H9 (cell line): ENCODE data around the gene UBE4B. TPM values are rescaled to one million over a fixed set of nuclear protein-coding genes. Genes with fewer than 3 reads are reported as not detected.

Source experiments
- DNase-seq: peaks from one replicate; pipeline ENCODE4 v3.0.0-alpha.2; 2017
- H2AFZ ChIP-seq: one replicate; pipeline ENCODE4 v1.6.1; 2013; ENCODE audit warnings: mild to moderate bottlenecking, low read length, control low read depth, moderate library complexity
- H2AK5ac ChIP-seq: 2 replicates; pipeline ENCODE4 v1.6.1; 2013; ENCODE audit warnings: low read length, control low read depth, mixed read lengths; ENCODE audit not compliant: insufficient read length
- H2BK120ac ChIP-seq: one replicate; pipeline ENCODE4 v1.6.1; 2013; ENCODE audit warnings: low read depth, mild to moderate bottlenecking, low read length, control low read depth, inconsistent platforms; ENCODE audit not compliant: poor library complexity, severe bottlenecking
- H2BK12ac ChIP-seq: 2 replicates; pipeline ENCODE4 v1.6.1; 2013; ENCODE audit warnings: low read length, control low read depth, mixed read lengths, low read depth; ENCODE audit not compliant: insufficient read length
- H2BK15ac ChIP-seq: 2 replicates; pipeline ENCODE4 v1.6.1; 2013; ENCODE audit warnings: low read depth, low read length, control low read depth
- H2BK20ac ChIP-seq: one replicate; pipeline ENCODE4 v1.6.1; 2013; ENCODE audit warnings: low read depth, mild to moderate bottlenecking, low read length, control low read depth, inconsistent platforms; ENCODE audit not compliant: poor library complexity, severe bottlenecking
- H2BK5ac ChIP-seq: 2 replicates; pipeline ENCODE4 v1.6.1; 2013; ENCODE audit warnings: low read length, control low read depth, mixed read lengths; ENCODE audit not compliant: insufficient read length
- H3K14ac ChIP-seq: 2 replicates; pipeline ENCODE4 v1.6.1; 2013; ENCODE audit warnings: low read length, control low read depth; ENCODE audit not compliant: insufficient read depth
- H3K18ac ChIP-seq: 2 replicates; pipeline ENCODE4 v1.6.1; 2013; ENCODE audit warnings: low read depth, mild to moderate bottlenecking, mixed read lengths, low read length, control low read depth; ENCODE audit not compliant: insufficient read length
- H3K23ac ChIP-seq: 2 replicates; pipeline ENCODE4 v1.6.1; 2013; ENCODE audit warnings: low read length, control low read depth, mixed read lengths, low read depth; ENCODE audit not compliant: insufficient read length
- H3K23me2 ChIP-seq: 2 replicates; pipeline ENCODE4 v1.6.1; 2013; ENCODE audit warnings: low read depth, mild to moderate bottlenecking, mixed read lengths, low read length, control low read depth; ENCODE audit not compliant: insufficient read length, poor library complexity, severe bottlenecking
- H3K27ac ChIP-seq: 2 replicates; pipeline ENCODE4 v1.5.1; 2013; ENCODE audit warnings: low read length, control low read depth, mixed read lengths, low read depth; ENCODE audit not compliant: insufficient read length
- H3K27me3 ChIP-seq: 2 replicates; pipeline ENCODE4 v1.6.1; 2013; ENCODE audit warnings: low read length, control low read depth, inconsistent platforms; ENCODE audit not compliant: insufficient read depth
- H3K4ac ChIP-seq: 2 replicates; pipeline ENCODE4 v1.6.1; 2013; ENCODE audit warnings: low read depth, mild to moderate bottlenecking, control low read depth, inconsistent platforms, low read length, moderate library complexity
- H3K4me1 ChIP-seq: 2 replicates; pipeline ENCODE4 v1.6.1; 2013; ENCODE audit warnings: low read length, control low read depth, inconsistent platforms; ENCODE audit not compliant: insufficient read depth
- H3K4me2 ChIP-seq: 2 replicates; pipeline ENCODE4 v1.6.1; 2013; ENCODE audit warnings: low read length, control low read depth, mixed read lengths; ENCODE audit not compliant: insufficient read length, insufficient read depth
- H3K56ac ChIP-seq: 2 replicates; pipeline ENCODE4 v1.6.1; 2013; ENCODE audit warnings: low read depth, mild to moderate bottlenecking, mixed read lengths, low read length, control low read depth; ENCODE audit not compliant: insufficient read length
- H3K79me1 ChIP-seq: 2 replicates; pipeline ENCODE4 v1.6.1; 2013; ENCODE audit warnings: low read depth, mild to moderate bottlenecking, moderate library complexity, low read length, control low read depth, inconsistent platforms; ENCODE audit not compliant: insufficient read depth, poor library complexity, severe bottlenecking
- H3K79me2 ChIP-seq: 2 replicates; pipeline ENCODE4 v1.6.1; 2013; ENCODE audit warnings: low read length, control low read depth, inconsistent platforms; ENCODE audit not compliant: insufficient read depth
- H3K9ac ChIP-seq: 2 replicates; pipeline ENCODE4 v1.6.1; 2013; ENCODE audit warnings: low read length, control low read depth, mixed read lengths; ENCODE audit not compliant: insufficient read length; ENCODE audit errors: extremely low read depth
- H3K9me3 ChIP-seq: one replicate; pipeline ENCODE4 v1.6.1; 2013; ENCODE audit warnings: low read depth, low read length, inconsistent platforms; ENCODE audit not compliant: control insufficient read depth
- H3T11ph ChIP-seq: one replicate; pipeline ENCODE4 v1.6.1; 2013; ENCODE audit warnings: mild to moderate bottlenecking, low read length, control low read depth, inconsistent platforms
- H4K20me1 ChIP-seq: one replicate; pipeline ENCODE4 v1.6.1; 2013; ENCODE audit not compliant: control insufficient read depth, insufficient read length, insufficient read depth
- H4K5ac ChIP-seq: 2 replicates; pipeline ENCODE4 v1.6.1; 2013; ENCODE audit warnings: low read depth, mild to moderate bottlenecking, mixed read lengths, low read length, control low read depth; ENCODE audit not compliant: insufficient read length
- H4K8ac ChIP-seq: replicated peaks from 2 replicates; pipeline ENCODE4 v1.6.1; 2013; ENCODE audit warnings: low read length, control low read depth, mixed read lengths, low read depth; ENCODE audit not compliant: insufficient read length
- H4K91ac ChIP-seq: 2 replicates; pipeline ENCODE4 v1.6.1; 2013; ENCODE audit warnings: low read depth, mild to moderate bottlenecking, moderate library complexity, mixed read lengths, low read length, control low read depth; ENCODE audit not compliant: insufficient read length
- H3K27ac Mint-ChIP-seq, 3 experiments: 2 replicates in 2 of 3; 3 replicates in 1 of 3; pipeline ENCODE4 v1.8.0; 2020 to 2021; ENCODE audit warnings: mixed read lengths in 3 of 3, mild to moderate bottlenecking in 1 of 3, moderate library complexity in 1 of 3
- H3K27me3 Mint-ChIP-seq: 2 replicates; pipeline ENCODE4 v1.8.0; 2021; ENCODE audit warnings: low read depth, mild to moderate bottlenecking, moderate library complexity, mixed read lengths
- H3K36me3 Mint-ChIP-seq, 3 experiments: 2 replicates in 2 of 3; 3 replicates in 1 of 3; pipeline ENCODE4 v1.8.0; 2020 to 2021; ENCODE audit warnings: low read depth in 3 of 3, mixed read lengths in 3 of 3; ENCODE audit not compliant: insufficient read depth in 1 of 3
- H3K4me1 Mint-ChIP-seq, 2 experiments: 2 replicates each; pipeline ENCODE4 v1.8.0; 2020; ENCODE audit warnings: mixed read lengths in 2 of 2
- H3K4me3 Mint-ChIP-seq, 2 experiments: 2 replicates in 1 of 2; 3 replicates in 1 of 2; pipeline ENCODE4 v1.8.0; 2020 to 2021; ENCODE audit warnings: mild to moderate bottlenecking in 2 of 2, mixed read lengths in 2 of 2, moderate library complexity in 1 of 2
- H3K9me3 Mint-ChIP-seq, 2 experiments: 2 replicates in 1 of 2; 3 replicates in 1 of 2; pipeline ENCODE4 v1.8.0; 2020; ENCODE audit warnings: mild to moderate bottlenecking in 2 of 2, mixed read lengths in 2 of 2, moderate library complexity in 1 of 2
- CTCF ChIP-seq: fragments of 200-600 bp; sonication (generic); conservative IDR thresholded peaks from 3 replicates; pipeline ENCODE4 v1.8.0; 2021; ENCODE audit warnings: antibody characterized with exemption, mild to moderate bottlenecking
- WGBS: extraction: QIAGEN DNeasy Blood & Tissue Kit; methylation state at CpG from one replicate; pipeline ENCODE4 v1.1.7; 2013; ENCODE audit warnings: missing lambda C conversion rate, low lambda C conversion rate, mixed read lengths; ENCODE audit not compliant: insufficient read length; ENCODE audit errors: extremely low coverage; 5-methylcytosine and 5-hydroxymethylcytosine counted together
- total RNA-seq: library from RNA; stranded (reverse); gene quantifications from 2 replicates; pipeline ENCODE4 v1.2.1, GENCODE V29; 2021

Gene UBE4B
- total RNA-seq, 1 experiment from 2014 or later = 67.6 TPM

GRCh38 chr1:10103193-10103592 lies 70.4 kb downstream of the UBE4B start:
- DNase-seq = no peak
- WGBS = no CpG with 5 or more reads among the region's 5 CpGs
- H2BK120ac ChIP-seq = no peak overlapping the region
- Mint-ChIP-seq H3K4me1 (peaks cover 0 to 7% of the 10 kb centered on the region in 2 experiments; a peak in 2 of 4 replicates), H3K27me3 (no peaks in the 10 kb centered on the region), H3K36me3 (peaks cover 9 to 65% (median 50%) of the 10 kb centered on the region in 3 experiments; a peak in 6 of 7 replicates), H3K27ac (no peak overlapping the region), H3K9me3 (no peaks in the 10 kb centered on the region), H3K4me3 (no peak overlapping the region)
- H4K5ac ChIP-seq = no peak overlapping the region
- no peaks in the 10 kb centered on the region for H3K4me1 ChIP-seq
- no peaks in the 10 kb centered on the region for H3K79me1 ChIP-seq
- H3K27me3 ChIP-seq = no peaks in the 10 kb centered on the region
- no peak overlapping the region for H3K18ac ChIP-seq
- no peak overlapping the region for H3K27ac ChIP-seq
- no peaks in the 10 kb centered on the region for H3K23me2 ChIP-seq
- no peak overlapping the region for H3K56ac ChIP-seq
- no peak overlapping the region for H2AK5ac ChIP-seq
- no peak overlapping the region for H3T11ph ChIP-seq
- H3K4ac ChIP-seq = no peak overlapping the region
- H3K14ac ChIP-seq = no peak overlapping the region
- H3K9me3 ChIP-seq = no peaks in the 10 kb centered on the region
- no peaks in the 10 kb centered on the region for H3K79me2 ChIP-seq
- no peak overlapping the region for H4K91ac ChIP-seq
- no peak overlapping the region for H3K4me2 ChIP-seq
- H3K9ac ChIP-seq = no peak overlapping the region
- no peak overlapping the region for H4K8ac ChIP-seq
- no peak overlapping the region for H2BK12ac ChIP-seq
- no peak overlapping the region for H3K23ac ChIP-seq
- H2AFZ ChIP-seq = no peak overlapping the region
- H2BK5ac ChIP-seq = no peak overlapping the region
- H4K20me1 ChIP-seq = no peaks in the 10 kb centered on the region
- no peak overlapping the region for H2BK20ac ChIP-seq
- no peak overlapping the region for H2BK15ac ChIP-seq
- TF ChIP-seq CTCF = no peak
